KMS-11 (cell line): ENCODE data around the gene EP400.

ENCODE experiments used
- H2AFZ ChIP-seq: fragments of 200-600 bp; sonication (generic); 2 replicates; pipeline ENCODE4 v1.6.1; 2016; ENCODE audit warnings: antibody characterized with exemption, mixed run types, low read depth
- H3K27ac ChIP-seq: fragments of 200-600 bp; sonication (generic); 2 replicates; pipeline ENCODE4 v1.6.1; 2016; ENCODE audit warnings: mild to moderate bottlenecking, mixed run types
- H3K27me3 ChIP-seq: fragments of 200-600 bp; sonication (generic); 2 replicates; pipeline ENCODE4 v1.6.1; 2017; ENCODE audit warnings: mild to moderate bottlenecking, low read depth, mixed run types, moderate library complexity; ENCODE audit not compliant: insufficient read depth
- H3K36me3 ChIP-seq: fragments of 200-600 bp; sonication (generic); 2 replicates; pipeline ENCODE4 v1.6.1; 2017; ENCODE audit warnings: mild to moderate bottlenecking, mixed run types; ENCODE audit not compliant: insufficient read depth
- H3K4me1 ChIP-seq: fragments of 200-600 bp; sonication (generic); 2 replicates; pipeline ENCODE4 v1.6.1; 2016; ENCODE audit warnings: mild to moderate bottlenecking, low read depth, mixed run types; ENCODE audit not compliant: poor library complexity, severe bottlenecking
- H3K4me2 ChIP-seq: fragments of 200-600 bp; sonication (generic); 2 replicates; pipeline ENCODE4 v1.7.0; 2016; ENCODE audit warnings: mild to moderate bottlenecking, mixed run types
- H3K4me3 ChIP-seq: fragments of 200-600 bp; sonication (generic); IDR thresholded peaks from 2 replicates; pipeline ENCODE4 v1.6.1; 2017; ENCODE audit warnings: low read depth, low read length, mixed read lengths; ENCODE audit not compliant: insufficient read depth
- H3K79me2 ChIP-seq: fragments of 200-600 bp; sonication (generic); 2 replicates; pipeline ENCODE4 v1.6.1; 2016; ENCODE audit warnings: low read depth, mixed run types; ENCODE audit not compliant: insufficient read depth
- H3K9ac ChIP-seq: fragments of 200-600 bp; sonication (generic); 2 replicates; pipeline ENCODE4 v1.6.1; 2016; ENCODE audit warnings: mild to moderate bottlenecking, mixed run types
- H4K20me1 ChIP-seq: fragments of 200-600 bp; sonication (generic); 2 replicates; pipeline ENCODE4 v1.6.1; 2016; ENCODE audit warnings: mild to moderate bottlenecking, mixed run types; ENCODE audit not compliant: insufficient read depth
- TF ChIP-seq, protein P1 (sequence below): fragments of 200-600 bp; sonication (generic); conservative IDR thresholded peaks from 2 replicates; pipeline ENCODE4 v1.6.1; 2017; ENCODE audit warnings: low read depth, mild to moderate bottlenecking, antibody characterized with exemption, low read length, moderate library complexity, mixed read lengths

EP400 gene

GRCh38 chr12:131927110-131928079 lies 22.3 kb upstream of the EP400 start:
- Histone ChIP-seq H2AFZ (no peak overlapping the region), H3K9ac (no peak overlapping the region), H3K36me3 (no peaks in the 10 kb centered on the region), H3K79me2 (peaks cover 14% of the 10 kb centered on the region), H3K4me3 (no peak overlapping the region), H3K4me1 (peaks cover 38% of the 10 kb centered on the region), H3K27me3 (no peaks in the 10 kb centered on the region), H3K4me2 (no peak overlapping the region; the same call in 1 of the 2 replicates), H4K20me1 (no peaks in the 10 kb centered on the region), H3K27ac (no peak overlapping the region)
- TF ChIP-seq, protein P1, sequence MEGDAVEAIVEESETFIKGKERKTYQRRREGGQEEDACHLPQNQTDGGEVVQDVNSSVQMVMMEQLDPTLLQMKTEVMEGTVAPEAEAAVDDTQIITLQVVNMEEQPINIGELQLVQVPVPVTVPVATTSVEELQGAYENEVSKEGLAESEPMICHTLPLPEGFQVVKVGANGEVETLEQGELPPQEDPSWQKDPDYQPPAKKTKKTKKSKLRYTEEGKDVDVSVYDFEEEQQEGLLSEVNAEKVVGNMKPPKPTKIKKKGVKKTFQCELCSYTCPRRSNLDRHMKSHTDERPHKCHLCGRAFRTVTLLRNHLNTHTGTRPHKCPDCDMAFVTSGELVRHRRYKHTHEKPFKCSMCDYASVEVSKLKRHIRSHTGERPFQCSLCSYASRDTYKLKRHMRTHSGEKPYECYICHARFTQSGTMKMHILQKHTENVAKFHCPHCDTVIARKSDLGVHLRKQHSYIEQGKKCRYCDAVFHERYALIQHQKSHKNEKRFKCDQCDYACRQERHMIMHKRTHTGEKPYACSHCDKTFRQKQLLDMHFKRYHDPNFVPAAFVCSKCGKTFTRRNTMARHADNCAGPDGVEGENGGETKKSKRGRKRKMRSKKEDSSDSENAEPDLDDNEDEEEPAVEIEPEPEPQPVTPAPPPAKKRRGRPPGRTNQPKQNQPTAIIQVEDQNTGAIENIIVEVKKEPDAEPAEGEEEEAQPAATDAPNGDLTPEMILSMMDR = no peak

DNA sequence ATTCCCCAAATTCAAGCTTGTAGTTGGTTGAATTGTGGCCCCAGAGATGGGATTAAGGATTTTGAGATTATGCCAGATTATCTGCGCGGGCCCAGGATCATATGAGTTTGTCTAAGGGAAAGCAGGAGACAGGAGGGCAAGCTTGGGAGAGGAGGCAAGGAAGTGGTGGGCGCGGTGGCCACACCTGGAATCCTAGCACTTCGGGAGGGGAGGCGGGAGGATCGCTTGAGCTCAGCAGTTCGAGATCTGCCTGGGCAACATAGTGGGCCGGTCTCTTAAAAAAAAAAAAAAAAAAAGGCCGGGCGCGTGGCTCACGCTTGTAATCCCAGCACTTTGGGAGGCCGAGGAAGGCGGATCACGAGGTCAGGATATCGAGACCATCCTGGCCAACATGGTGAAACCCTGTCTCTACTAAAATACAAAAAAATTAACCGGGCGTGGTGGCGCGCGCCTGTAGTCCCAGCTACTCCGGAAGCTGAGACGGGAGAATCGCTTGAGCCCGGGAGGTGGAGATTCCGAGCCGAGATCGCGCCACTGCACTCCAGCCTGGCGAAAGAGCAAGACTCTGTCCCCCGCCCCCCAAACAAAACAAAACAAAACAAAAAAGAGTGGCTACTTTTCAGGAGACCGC lies 21.5 kb upstream of the EP400 start:
- Histone ChIP-seq H3K79me2 (peaks cover 14% of the 10 kb centered on the region), H3K4me1 (peaks cover 32% of the 10 kb centered on the region), H3K36me3 (no peaks in the 10 kb centered on the region), H3K4me2 (peak overlapping the region; percentile 36; the same call in 1 of the 2 replicates), H3K27ac (no peak overlapping the region), H4K20me1 (no peaks in the 10 kb centered on the region), H3K9ac (peak overlapping the region; percentile 49; the same call in 1 of the 2 replicates), H3K27me3 (no peaks in the 10 kb centered on the region), H2AFZ (peak overlapping the region; percentile 79), H3K4me3 (no peak overlapping the region)
- TF ChIP-seq, protein P1 = no peak

DNA sequence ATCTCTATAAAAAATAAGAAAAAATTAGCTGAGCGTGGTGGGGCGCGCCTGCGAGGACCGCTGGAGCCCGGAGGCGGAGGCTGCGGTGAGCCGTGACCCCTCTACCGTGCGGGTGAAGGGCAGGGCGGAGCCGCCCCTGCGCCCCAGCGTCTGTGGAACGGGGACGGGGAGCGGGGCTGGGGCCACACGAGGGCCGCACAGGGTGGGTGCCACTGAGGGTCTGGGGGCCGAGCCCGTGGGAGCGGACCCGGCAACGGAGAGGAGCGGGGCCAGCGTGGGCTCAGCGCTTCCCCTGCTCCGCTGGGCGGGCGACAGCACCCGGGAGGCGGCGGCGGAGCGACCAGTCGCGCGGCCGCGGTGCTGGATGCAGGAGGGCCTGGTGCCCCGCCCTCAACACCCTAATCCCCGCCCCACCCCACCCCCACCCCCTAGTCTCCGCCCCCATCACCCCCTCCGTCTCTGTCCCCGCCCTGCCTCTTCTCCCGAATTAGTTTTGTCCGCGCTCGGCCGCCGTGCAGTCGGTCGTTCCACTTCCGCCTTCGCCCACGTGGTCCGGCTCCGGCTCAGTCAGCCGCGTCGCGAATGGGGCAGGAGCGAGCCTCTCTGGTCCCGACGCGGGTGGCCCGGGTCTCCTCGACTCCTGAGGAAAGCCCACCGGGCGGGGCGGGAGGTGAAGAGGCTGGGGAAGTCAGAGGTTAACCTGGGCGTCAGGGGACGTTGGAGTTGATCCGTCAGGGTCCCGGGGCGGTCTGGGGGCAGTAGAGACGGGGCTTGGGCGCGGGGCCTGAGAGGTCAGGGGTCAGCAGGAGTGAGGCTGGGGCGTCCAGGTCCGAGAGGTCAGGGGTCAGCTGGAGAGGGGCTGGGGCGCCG lies 20.8 kb upstream of the EP400 start, which contains the start of gene PUS1:
Gene PUS1, plus strand, starts transcription at position 566 of the 870 bp plus-strand sequence. CDS start 447 bp downstream, outside the sequence.
- H4K20me1 ChIP-seq = no peaks in the 10 kb centered on the region
- no peaks in the 10 kb centered on the region for H3K36me3 ChIP-seq
- H3K27me3 ChIP-seq = no peaks in the 10 kb centered on the region
- H3K79me2 ChIP-seq = peaks cover 14% of the 10 kb centered on the region
- H3K9ac ChIP-seq = peak within 1 kb of the TSS; percentile 79; the same call in 1 of the 2 replicates
- H2AFZ ChIP-seq = peak within 1 kb of the TSS; percentile 79
- peaks cover 24% of the 10 kb centered on the region for H3K4me1 ChIP-seq
- peak within 1 kb of the TSS; percentile 76; the same call in 1 of the 2 replicates for H3K4me2 ChIP-seq
- peak within 1 kb of the TSS; percentile 49 for H3K27ac ChIP-seq
- TF ChIP-seq, protein P1 = no peak
- H3K4me3 ChIP-seq = no peak within 1 kb of the TSS
